Panc1 (cell line): ENCODE data around the gene CEPT1. TPM values are rescaled to one million over a fixed set of nuclear protein-coding genes. Genes with fewer than 3 reads are reported as not detected.

Experiments used
- ATAC-seq: fragments of 200-7000 bp; cut with Tn5 transposase; 2 replicates; pipeline ENCODE4 v1.9.1; 2020; ENCODE audit warnings: mild to moderate bottlenecking, moderate library complexity
- BruUV-seq: library from RNA; stranded (reverse); fragments of 400-500 nt; replicated peaks from 2 replicates; lab custom pipeline; 2021; lab: Mats Ljungman, UMichigan
- CTCF ChIA-PET: fragments of 300-600 bp; sonication (Branson Sonifier 250); formaldehyde crosslinking; loops from one replicate; lab custom pipeline; 2022; ENCODE audit warnings: antibody characterized with exemption; lab: Charles Lee
- POLR2A ChIA-PET: fragments of 300-600 bp; sonication (Branson Sonifier 250); formaldehyde crosslinking; loops from one replicate; lab custom pipeline; 2022; ENCODE audit warnings: antibody characterized with exemption; lab: Charles Lee
- DNase-seq: peaks from one replicate; pipeline ENCODE4 v3.0.0-alpha.2; 2010; ENCODE audit warnings: low read depth, low spot score
- H3K27ac ChIP-seq: 2 replicates; pipeline ENCODE4 v1.5.1; 2011; ENCODE audit warnings: mild to moderate bottlenecking, low read length, inconsistent platforms
- H3K27me3 ChIP-seq: fragments of 200-500 bp; sonication (Bioruptor generic); 2 replicates; pipeline ENCODE4 v1.6.0; 2014; ENCODE audit warnings: low read length, inconsistent platforms; ENCODE audit not compliant: control insufficient read depth, insufficient read depth
- H3K36me3 ChIP-seq: fragments of 200-500 bp; sonication (Bioruptor generic); 2 replicates; pipeline ENCODE4 v1.5.1; 2014; ENCODE audit warnings: inconsistent platforms, mild to moderate bottlenecking, low read length, moderate library complexity; ENCODE audit not compliant: control insufficient read depth, insufficient read depth
- H3K4me1 ChIP-seq: 2 replicates; pipeline ENCODE4 v1.5.1; 2011; ENCODE audit warnings: inconsistent platforms, mild to moderate bottlenecking, low read length, moderate library complexity; ENCODE audit not compliant: control insufficient read depth, insufficient read depth
- H3K4me3 ChIP-seq, 2 experiments: 2 replicates each; pipeline ENCODE4 v1.5.1; 2011 to 2012; ENCODE audit warnings: low read depth in 2 of 2, low read length in 2 of 2, mild to moderate bottlenecking in 2 of 2, inconsistent platforms in 1 of 2, moderate library complexity in 1 of 2
- H3K9me3 ChIP-seq: fragments of 200-500 bp; sonication (Bioruptor generic); 2 replicates; pipeline ENCODE4 v1.5.1; 2014; ENCODE audit warnings: low read depth, mild to moderate bottlenecking, inconsistent platforms, low read length, moderate library complexity; ENCODE audit not compliant: control insufficient read depth, insufficient read depth
- CTCF ChIP-seq: fragments of 450-650 bp; IDR thresholded peaks from 2 replicates; pipeline ENCODE4 v1.5.1; 2017; ENCODE audit warnings: mild to moderate bottlenecking
- POLR2AphosphoS5 ChIP-seq: IDR thresholded peaks from 2 replicates; pipeline ENCODE4 v1.6.1; 2012; ENCODE audit warnings: mild to moderate bottlenecking, low read depth, low read length, moderate library complexity
- REST ChIP-seq, 2 experiments: IDR thresholded peaks; 2 replicates each; pipeline ENCODE4 v1.6.1; 2011 to 2012; ENCODE audit warnings: low read depth in 2 of 2, control low read depth in 1 of 2, low read length in 1 of 2, mild to moderate bottlenecking in 1 of 2, moderate library complexity in 1 of 2; ENCODE audit not compliant: insufficient read depth in 1 of 2
- SIN3A ChIP-seq: IDR thresholded peaks from 2 replicates; pipeline ENCODE4 v1.6.1; 2012; ENCODE audit warnings: low read depth, mild to moderate bottlenecking, low read length, moderate library complexity, borderline replicate concordance; ENCODE audit not compliant: insufficient read depth
- TCF7L2 ChIP-seq: IDR thresholded peaks from 2 replicates; pipeline ENCODE4 v1.6.1; 2011; ENCODE audit warnings: mild to moderate bottlenecking, low read depth, low read length, inconsistent platforms
- in situ Hi-C: cut with HindIII; loops from 2 replicates; pipeline ENCODE4 v1.10.0; 2016; ENCODE audit warnings: low sequenced_read_pairs, low pct_unique_long_range_greater_than_20kb
- intact Hi-C: fragments of 100-400 bp; cut with micrococcal nuclease; formaldehyde crosslinking; loops from one replicate; pipeline ENCODE4 v1.10.0; 2022; ENCODE audit not compliant: unreplicated experiment
- total RNA-seq: library from RNA; stranded (reverse); gene quantifications from one replicate; pipeline ENCODE4 v1.2.1, GENCODE V29; 2021; ENCODE audit not compliant: unreplicated experiment

The CEPT1 gene
- total RNA-seq, 1 experiment from 2014 or later: 21.9 TPM

GRCh38 chr1:111221276-111221632 lies 81.2 kb downstream of the CEPT1 start:
- CTCF ChIA-PET: interaction anchor here (0.7 kb wide), 1 partner anchor 13 kb away, joined by 7 read pairs; no protein-coding TSS in a partner anchor
- in situ Hi-C loops: no loop called here

GRCh38 chr1:111221633-111222291 lies 81.7 kb downstream of the CEPT1 start:
- no peak for TF ChIP-seq POLR2AphosphoS5
- TF ChIP-seq TCF7L2: no peak
- no peak for TF ChIP-seq REST (IDR thresholded peaks at IDR 0.05; ENCODE audit: insufficient read depth in 1 of 2, low read depth in 2 of 2, low read length in 1 of 2)
- no peak for TF ChIP-seq CTCF
- no peak for TF ChIP-seq SIN3A
- no peak for DNase-seq
- H3K36me3 ChIP-seq: no peaks in the 10 kb centered on the region
- BruUV-seq: no TSS peak
- ChIA-PET CTCF (interaction anchor here (0.7 kb wide), 1 partner anchor 13 kb away, joined by 7 read pairs; no protein-coding TSS in a partner anchor), POLR2A (no interaction called here)
- intact Hi-C loops: loop anchor here (1.0 to 2.0 kb wide), 2 partner anchors 113 to 179 kb away; no protein-coding TSS in a partner anchor
- no peak overlapping the region for H3K4me3 ChIP-seq
- H3K4me1 ChIP-seq: peaks cover 3% of the 10 kb centered on the region
- no peak for ATAC-seq
- no peaks in the 10 kb centered on the region for H3K27me3 ChIP-seq
- no peak overlapping the region for H3K27ac ChIP-seq
- in situ Hi-C loops: no loop called here
- H3K9me3 ChIP-seq: no peaks in the 10 kb centered on the region

More at GRCh38 chr1:111221276-111221632, 81.2 kb downstream of the CEPT1 start:
- Histone ChIP-seq H3K27me3 (no peaks in the 10 kb centered on the region), H3K36me3 (no peaks in the 10 kb centered on the region), H3K4me1 (peaks cover 3% of the 10 kb centered on the region; the same call in 1 of the 2 replicates), H3K9me3 (no peaks in the 10 kb centered on the region), H3K4me3 (no peak overlapping the region), H3K27ac (no peak overlapping the region)
- BruUV-seq: no TSS peak
- TF ChIP-seq TCF7L2 (no peak), POLR2AphosphoS5 (no peak), CTCF (no peak), SIN3A (no peak), REST (IDR thresholded peaks at IDR 0.05; ENCODE audit: insufficient read depth in 1 of 2, low read depth in 2 of 2, low read length in 1 of 2) (no peak)
- POLR2A ChIA-PET: no interaction called here
- intact Hi-C loops: no loop called here
- ATAC-seq: no peak
- DNase-seq: no peak
